HL-60/S4 (cell line): ENCODE data around the gene RALGAPA2.

ENCODE experiments used
- in situ Hi-C: fragments of 300-500 bp; cut with MboI; formaldehyde crosslinking; loops from 2 replicates; pipeline ENCODE4 v1.14.3; 2022; ENCODE audit warnings: low sequenced_read_pairs

RALGAPA2 gene

DNA sequence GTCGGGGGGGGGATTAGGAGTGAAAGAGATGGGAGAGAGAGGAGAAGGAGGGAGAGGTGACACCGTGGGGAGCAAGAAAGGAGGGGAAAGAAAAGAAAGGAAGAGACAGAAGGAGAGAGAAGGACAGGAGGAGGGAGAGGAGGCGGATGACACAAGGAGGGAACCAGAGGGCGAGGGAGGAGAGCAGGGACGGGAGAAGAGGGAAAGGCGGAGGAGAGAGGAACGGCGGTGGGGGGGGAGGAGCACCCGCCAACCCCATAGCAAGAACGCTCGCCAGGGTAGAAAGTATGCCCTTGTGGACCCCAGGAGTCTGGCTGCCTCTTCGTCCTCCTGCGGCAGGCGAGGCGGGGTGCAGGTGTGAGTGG is 349.0 kb downstream of the RALGAPA2 start:
- in situ Hi-C loops: loop anchor here (25.0 kb wide), 1 partner anchor 199 kb away; no protein-coding TSS in a partner anchor

DNA sequence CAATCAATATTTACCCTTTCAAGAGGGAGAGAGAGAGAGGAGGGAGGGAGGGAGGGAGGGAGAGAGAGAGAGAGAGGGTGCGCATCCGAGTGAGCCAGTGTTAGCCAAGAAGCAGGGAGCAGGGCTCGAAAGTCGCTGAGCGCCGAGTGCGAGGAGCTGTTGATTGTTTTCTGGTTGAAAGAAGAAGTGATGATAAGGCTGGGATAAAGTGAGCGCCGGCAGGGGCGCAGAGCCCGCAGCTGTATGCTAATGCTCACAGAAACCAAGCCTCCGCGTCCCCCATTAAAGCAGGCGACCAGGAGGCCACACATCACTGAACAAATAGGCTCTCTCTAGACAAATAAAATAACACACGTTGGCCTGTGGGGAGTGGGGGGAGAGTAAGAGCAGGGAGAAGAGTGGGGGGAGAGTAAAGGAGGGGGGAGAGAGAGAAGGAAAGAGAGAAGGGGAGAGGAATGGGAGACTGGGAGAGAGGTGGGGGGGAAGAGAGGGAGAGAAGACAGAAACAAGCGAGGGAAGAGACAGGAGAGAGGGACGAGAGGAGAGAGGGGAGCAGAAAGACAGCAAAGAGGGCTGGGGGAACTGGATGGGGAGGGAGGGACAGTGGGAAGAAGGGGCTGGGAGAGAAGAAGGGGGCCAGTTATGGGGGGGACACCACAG is 349.5 kb downstream of the RALGAPA2 start:
- in situ Hi-C loops: loop anchor here (25.0 kb wide), 1 partner anchor 199 kb away; no protein-coding TSS in a partner anchor

DNA sequence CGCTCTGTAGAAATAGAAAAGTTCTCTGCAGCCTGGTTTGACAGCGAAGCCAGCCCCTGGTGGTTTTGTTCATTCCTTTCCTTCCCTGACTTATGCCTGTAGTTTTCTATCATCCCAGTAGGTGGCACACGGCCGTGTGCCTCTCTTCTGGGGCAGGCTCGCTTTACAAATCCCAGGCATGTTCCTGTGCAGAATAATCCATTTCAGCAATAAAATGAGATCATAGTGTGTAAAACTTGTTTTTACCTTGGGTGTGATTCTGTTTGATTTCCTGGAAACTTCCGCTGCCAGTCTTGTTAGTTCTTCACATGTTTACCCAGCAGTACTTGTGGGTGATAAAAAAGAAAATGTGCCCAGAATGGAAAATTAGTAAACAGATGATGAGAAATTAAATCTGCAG is 352.0 kb downstream of the RALGAPA2 start:
- in situ Hi-C loops: loop anchor here (25.0 kb wide), 1 partner anchor 202 kb away; no protein-coding TSS in a partner anchor

DNA sequence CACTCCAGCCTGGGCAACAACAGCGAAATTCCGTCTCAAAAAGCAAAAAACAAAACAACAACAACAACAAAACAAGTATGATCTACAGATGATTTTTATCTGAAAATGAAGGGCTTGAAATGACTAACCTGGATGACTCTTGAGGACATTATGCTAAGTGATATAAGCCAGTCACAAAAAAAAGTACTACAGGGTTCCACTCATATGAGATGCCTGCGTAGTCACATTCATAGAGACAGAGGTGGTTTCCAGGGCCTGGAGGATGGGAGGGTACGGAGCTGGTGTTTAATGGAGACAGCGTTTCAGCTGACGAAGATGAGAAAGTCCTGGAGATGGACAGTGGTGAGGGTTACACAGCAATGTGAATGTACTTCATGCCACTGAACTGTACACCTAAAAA is 352.8 kb downstream of the RALGAPA2 start:
- in situ Hi-C loops: loop anchor here (25.0 kb wide), 1 partner anchor 203 kb away; no protein-coding TSS in a partner anchor

GRCh38 chr20:20358801-20359200 is 353.6 kb downstream of the RALGAPA2 start:
- in situ Hi-C loops: loop anchor here (25.0 kb wide), 1 partner anchor 204 kb away; no protein-coding TSS in a partner anchor

DNA sequence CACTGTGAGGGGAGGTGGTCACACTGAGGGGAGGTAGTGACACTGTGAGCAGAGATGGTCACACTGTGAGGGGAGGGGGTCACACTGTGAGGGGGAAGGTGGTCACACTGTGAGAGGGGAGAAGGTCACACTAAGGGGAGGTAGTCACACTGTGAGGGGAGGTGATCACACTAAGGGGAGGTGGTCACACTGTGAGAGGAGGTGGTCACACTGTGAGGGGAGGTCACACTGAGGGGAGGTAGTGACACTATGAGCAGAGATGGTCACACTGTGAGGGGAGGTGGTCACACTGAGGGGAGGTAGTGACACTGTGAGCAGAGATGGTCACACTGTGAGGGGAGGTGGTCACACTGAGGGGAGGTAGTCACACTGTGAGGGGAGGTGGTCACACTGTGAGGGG is 356.9 kb downstream of the RALGAPA2 start:
- in situ Hi-C loops: loop anchor here (25.0 kb wide), 1 partner anchor 207 kb away; no protein-coding TSS in a partner anchor

GRCh38 chr20:20353576-20353975 is 358.9 kb downstream of the RALGAPA2 start:
- in situ Hi-C loops: loop anchor here (25.0 kb wide), 1 partner anchor 209 kb away; no protein-coding TSS in a partner anchor

DNA sequence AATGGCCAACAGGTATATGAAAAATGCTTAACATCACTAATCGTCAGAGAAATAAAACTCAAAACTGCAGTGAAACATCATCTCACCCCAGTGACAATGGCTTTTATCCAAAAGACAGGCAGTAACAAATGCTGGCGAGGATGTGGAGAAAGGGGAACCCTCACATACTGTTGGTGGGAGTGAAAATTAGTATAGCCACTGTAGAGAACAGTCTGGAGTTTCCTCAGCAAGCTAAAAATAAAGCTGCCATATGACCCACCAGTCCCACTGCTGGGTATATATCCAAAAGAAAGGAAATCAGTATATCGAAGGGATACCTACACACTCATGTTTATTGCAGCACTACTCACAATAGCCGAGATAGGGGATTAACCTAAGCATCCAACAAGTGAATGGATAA is 368.0 kb downstream of the RALGAPA2 start:
- in situ Hi-C loops: no loop called here

- in situ Hi-C loops: no loop called here
Measured at GRCh38 chr20:20343932-20344331, 368.5 kb downstream of the RALGAPA2 start.
